Heart left ventricle (tissue), 13 donors: Measurements from ENCODE around the gene RPS18.

Experiments
- POLR2A ChIP-seq, 2 donors: fragments of 450-650 bp; IDR thresholded peaks; one replicate each; pipeline ENCODE4 v1.6.1; 2017; ENCODE audit warnings: antibody characterized with exemption in 2 of 2, mild to moderate bottlenecking in 2 of 2, moderate library complexity in 2 of 2
- TF ChIP-seq, protein P1 (sequence below), 12 donors: fragments of 200-600 bp; sonication (generic) in 4 of 12; IDR thresholded peaks; one replicate each; pipeline versions ENCODE4 v1.5.0 to v1.8.0; 2018 to 2022; ENCODE audit warnings: antibody characterized with exemption in 12 of 12, mild to moderate bottlenecking in 5 of 12
- donor health status: ischemic (EF 13 %, LVEDD 7.1; RV severe dilation, severe dysfunction).
- donor health status: DM: no; HTN: yes; CAD: no.
- donor health status: DM: no; HTN: no; CAD: no.
- donor health status: ischemic (EF 25% LVEDD 6.9; RV normal size, moderate dysfunction).
- donor health status: ischemic (EF 25% LVEDD 5.7; RV mildly dilated, moderate dysfunction).
- donor health status: ischemic (EF 35%, LVEDD 5.7; RV mildly dilated, moderate dysfunction).
- donor health status: nonischemic (EF 11% LVEDD 7.7; RV severe dilation, severe dysfunction).
- donor health status: DM: yes; HTN: yes; CAD: no.
- donor health status: PGD.
- donor health status: ischemic (EF 29% LVEDD 5.4; RV normal size, mild dysfunction).
- donor health status: nonischemic (EF 23%, LVEDD 6.1; RV moderate dilation, normal function).

DNA sequence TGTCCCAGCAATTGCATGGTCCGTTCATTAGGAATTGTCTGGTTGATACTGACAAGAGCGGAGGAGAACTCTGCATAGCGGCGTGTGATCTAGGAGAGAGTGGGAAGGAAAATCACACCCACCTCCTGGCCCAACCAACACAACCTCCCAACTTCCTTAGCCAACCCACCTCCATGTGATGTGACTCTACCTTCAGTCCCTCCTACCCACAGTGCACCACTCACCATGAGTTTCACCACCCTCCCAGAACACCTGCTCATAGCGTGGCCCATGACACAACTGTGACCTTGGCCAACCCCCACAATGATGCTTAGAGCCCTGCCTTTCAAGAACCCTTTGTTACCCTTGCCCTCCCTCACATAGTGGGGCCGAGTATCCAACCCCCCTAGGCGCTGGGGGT, 7.9 kb upstream of the RPS18 start:
- TF ChIP-seq, protein P1, sequence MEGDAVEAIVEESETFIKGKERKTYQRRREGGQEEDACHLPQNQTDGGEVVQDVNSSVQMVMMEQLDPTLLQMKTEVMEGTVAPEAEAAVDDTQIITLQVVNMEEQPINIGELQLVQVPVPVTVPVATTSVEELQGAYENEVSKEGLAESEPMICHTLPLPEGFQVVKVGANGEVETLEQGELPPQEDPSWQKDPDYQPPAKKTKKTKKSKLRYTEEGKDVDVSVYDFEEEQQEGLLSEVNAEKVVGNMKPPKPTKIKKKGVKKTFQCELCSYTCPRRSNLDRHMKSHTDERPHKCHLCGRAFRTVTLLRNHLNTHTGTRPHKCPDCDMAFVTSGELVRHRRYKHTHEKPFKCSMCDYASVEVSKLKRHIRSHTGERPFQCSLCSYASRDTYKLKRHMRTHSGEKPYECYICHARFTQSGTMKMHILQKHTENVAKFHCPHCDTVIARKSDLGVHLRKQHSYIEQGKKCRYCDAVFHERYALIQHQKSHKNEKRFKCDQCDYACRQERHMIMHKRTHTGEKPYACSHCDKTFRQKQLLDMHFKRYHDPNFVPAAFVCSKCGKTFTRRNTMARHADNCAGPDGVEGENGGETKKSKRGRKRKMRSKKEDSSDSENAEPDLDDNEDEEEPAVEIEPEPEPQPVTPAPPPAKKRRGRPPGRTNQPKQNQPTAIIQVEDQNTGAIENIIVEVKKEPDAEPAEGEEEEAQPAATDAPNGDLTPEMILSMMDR (IDR thresholded peaks at IDR 0.05) = no peak
- TF ChIP-seq POLR2A (IDR thresholded peaks at IDR 0.05) = no peak
